Keratinocyte (primary cell): ENCODE data around the gene GH2.
"Not testable (repeated sequence)": the region's sequence is repeated elsewhere in the genome, so short reads cannot be mapped to it uniquely, and the experiment has no call there.

Source experiments
- CTCF ChIP-seq, 3 experiments: IDR thresholded peaks in 1 of 3; conservative IDR thresholded peaks in 1 of 3; optimal IDR thresholded peaks in 1 of 3; 2 replicates in 2 of 3; 3 replicates in 1 of 3; pipeline versions ENCODE3 to v1.5.1; 2011; ENCODE audit warnings: low read length in 3 of 3, mild to moderate bottlenecking in 3 of 3, moderate library complexity in 2 of 3, control low read depth in 1 of 3, inconsistent platforms in 1 of 3; ENCODE audit not compliant: insufficient read depth in 2 of 3; ENCODE audit errors: extremely low read depth in 1 of 3
- EZH2 ChIP-seq: IDR thresholded peaks from one replicate; pipeline ENCODE4 v1.6.1; 2012; ENCODE audit warnings: inconsistent platforms, mild to moderate bottlenecking, low read length, moderate library complexity

- TF ChIP-seq CTCF (optimal IDR thresholded peaks at IDR 0.05 in 1 of 3, IDR thresholded peaks at IDR 0.05 in 1 of 3, conservative IDR thresholded peaks at IDR 0.05 in 1 of 3; ENCODE audit: extremely low read depth in 1 of 3, insufficient read depth in 2 of 3, low read length in 3 of 3); EZH2: not testable (repeated sequence)
Observed at GRCh38 chr17:63918789-63919305, 37.1 kb upstream of the GH2 start, which contains the start of gene GH1.
